Vagina (tissue), 2 donors: ENCODE results near the gene DHDDS. TPM values are rescaled to one million over a fixed set of nuclear protein-coding genes. Genes with fewer than 3 reads are reported as not detected.
"Not testable (repeated sequence)": the region's sequence is repeated elsewhere in the genome, so short reads cannot be mapped to it uniquely, and the experiment has no call there.

Experiments
- DNase-seq, 2 donors: peaks; one replicate each; pipeline ENCODE4 v3.0.0-alpha.2; 2017; ENCODE audit errors: extremely low spot score in 2 of 2
- H3K27ac ChIP-seq: fragments of 200-600 bp; sonication (generic); one replicate; pipeline ENCODE4 v1.5.1; 2019
- H3K27me3 ChIP-seq: fragments of 200-600 bp; sonication (generic); one replicate; pipeline ENCODE4 v1.5.1; 2019
- H3K36me3 ChIP-seq, 2 donors: fragments of 200-600 bp; sonication (generic); one replicate each; pipeline ENCODE4 v1.5.1; 2017 to 2019
- H3K4me1 ChIP-seq: fragments of 200-600 bp; sonication (generic); one replicate; pipeline ENCODE4 v1.5.1; 2019
- H3K4me3 ChIP-seq, 2 donors: fragments of 200-600 bp; sonication (generic); 1 replicate in 1 of 2; 2 replicates in 1 of 2; pipeline ENCODE4 v1.5.1; 2016 to 2019
- H3K9me3 ChIP-seq: fragments of 200-600 bp; sonication (generic); one replicate; pipeline ENCODE4 v1.5.1; 2019
- CTCF ChIP-seq, 3 experiments: fragments of 450-650 bp in 2 of 3; fragments of 200-600 bp in 1 of 3; sonication (generic) in 1 of 3; IDR thresholded peaks; one replicate each; pipeline ENCODE4 v1.5.1; 2017 to 2019; ENCODE audit warnings: antibody characterized with exemption in 3 of 3, mild to moderate bottlenecking in 2 of 3, moderate library complexity in 2 of 3
- POLR2A ChIP-seq, 2 donors: fragments of 450-650 bp; IDR thresholded peaks; one replicate each; pipeline ENCODE4 v1.6.1; 2017; ENCODE audit warnings: antibody characterized with exemption in 2 of 2, mild to moderate bottlenecking in 2 of 2, moderate library complexity in 2 of 2
- POLR2AphosphoS5 ChIP-seq, 2 donors: sonication (generic); formaldehyde crosslinking; IDR thresholded peaks; one replicate each; pipeline ENCODE4 v1.9.0; 2017; ENCODE audit warnings: antibody characterized with exemption in 2 of 2, mild to moderate bottlenecking in 2 of 2, low read depth in 1 of 2; ENCODE audit not compliant: insufficient read depth in 1 of 2
- intact Hi-C: fragments of 100-400 bp; cut with DNase I; formaldehyde crosslinking; loops from one replicate; pipeline ENCODE4 v1.15.1; 2023
- total RNA-seq: library from RNA; depleted of rRNA; stranded (reverse); fragments of >200 nt; gene quantifications from one replicate; pipeline ENCODE4 v1.2.3, GENCODE V29; 2016

The DHDDS gene
- total RNA-seq = 24.8 TPM

GRCh38 chr1:26431979-26432695 lies at the start of gene DHDDS:
TSS of gene DHDDS (plus strand) at chr1:26432321. CDS start at chr1:26432946, 625 bp downstream.
- DNase-seq = peak; percentile 99
- intact Hi-C loops = loop anchor here (2.0 kb wide), 1 partner anchor 39 kb away; no protein-coding TSS in a partner anchor
- Histone ChIP-seq H3K9me3 (no peaks in the 10 kb centered on the region), H3K27me3 (no peaks in the 10 kb centered on the region), H3K27ac (peak within 1 kb of the TSS; percentile 70), H3K4me1 (peaks cover 31% of the 10 kb centered on the region), H3K4me3 (peak within 1 kb of the TSS; percentile 66 to 68), H3K36me3 (peaks cover 0 to 18% of the 10 kb centered on the region in 2 donors)
- TF ChIP-seq POLR2A (IDR thresholded peaks at IDR 0.05) (peak in 1 of 2 donors; percentile 55), POLR2AphosphoS5 (IDR thresholded peaks at IDR 0.05; ENCODE audit: insufficient read depth in 1 of 2, low read depth in 1 of 2) (peak; percentile 97 to 100), CTCF (IDR thresholded peaks at IDR 0.05) (peak in 1 of 3 experiments; percentile 32)

GRCh38 chr1:26384076-26384475 lies 48.0 kb upstream of the DHDDS start:
- no peak for TF ChIP-seq POLR2A (IDR thresholded peaks at IDR 0.05)
- intact Hi-C loops = no loop called here
- no peak overlapping the region for H3K4me3 ChIP-seq
- H3K27me3 ChIP-seq = no peaks in the 10 kb centered on the region
- no peak for DNase-seq
- no peak overlapping the region for H3K27ac ChIP-seq
- no peaks in the 10 kb centered on the region for H3K36me3 ChIP-seq
- H3K4me1 ChIP-seq = no peaks in the 10 kb centered on the region
- no peaks in the 10 kb centered on the region for H3K9me3 ChIP-seq

GRCh38 chr1:26385063-26385462 lies 47.1 kb upstream of the DHDDS start:
- DNase-seq, H3K27me3 ChIP-seq, intact Hi-C loops, H3K9me3 ChIP-seq, H3K4me1 ChIP-seq, H3K36me3 ChIP-seq, H3K27ac ChIP-seq, H3K4me3 ChIP-seq: not testable (repeated sequence)

GRCh38 chr1:26387447-26387846 lies 44.7 kb upstream of the DHDDS start:
- intact Hi-C loops = no loop called here
- no peak for TF ChIP-seq POLR2A (IDR thresholded peaks at IDR 0.05)
- no peak for TF ChIP-seq CTCF (IDR thresholded peaks at IDR 0.05)
- no peak for TF ChIP-seq POLR2AphosphoS5 (IDR thresholded peaks at IDR 0.05; ENCODE audit: insufficient read depth in 1 of 2, low read depth in 1 of 2)
- Histone ChIP-seq H3K36me3 (no peaks in the 10 kb centered on the region), H3K4me1 (no peaks in the 10 kb centered on the region), H3K27ac (no peak overlapping the region), H3K27me3 (no peaks in the 10 kb centered on the region), H3K4me3 (no peak overlapping the region), H3K9me3 (no peaks in the 10 kb centered on the region)
- DNase-seq = no peak

GRCh38 chr1:26388791-26389445 lies 43.2 kb upstream of the DHDDS start:
- Histone ChIP-seq H3K36me3 (no peaks in the 10 kb centered on the region), H3K4me3 (no peak overlapping the region), H3K27me3 (no peaks in the 10 kb centered on the region), H3K27ac (no peak overlapping the region), H3K4me1 (no peaks in the 10 kb centered on the region), H3K9me3 (no peaks in the 10 kb centered on the region)
- intact Hi-C loops = no loop called here
- TF ChIP-seq POLR2AphosphoS5 (IDR thresholded peaks at IDR 0.05; ENCODE audit: insufficient read depth in 1 of 2, low read depth in 1 of 2) (no peak), POLR2A (IDR thresholded peaks at IDR 0.05) (no peak), CTCF (IDR thresholded peaks at IDR 0.05) (no peak)
- DNase-seq = no peak
